IMR-90 (cell line): Measurements from ENCODE around the gene CPNE2. TPM values are rescaled to one million over a fixed set of nuclear protein-coding genes. Genes with fewer than 3 reads are reported as not detected.

Experiments used
- ATAC-seq: fragments of 200-7000 bp; cut with Tn5 transposase; 2 replicates; pipeline ENCODE4 v1.9.1; 2020; ENCODE audit warnings: low read depth, mild to moderate bottlenecking, moderate library complexity
- BruUV-seq: library from RNA; stranded (reverse); fragments of 400-500 nt; replicated peaks from 2 replicates; lab custom pipeline; 2021; lab: Mats Ljungman, UMichigan
- CTCF ChIA-PET: fragments of 300-600 bp; formaldehyde crosslinking; extraction: SDS; loops from one replicate; lab custom pipeline; 2021; ENCODE audit warnings: antibody characterized with exemption; lab: Yijun Ruan, JAX
- POLR2A ChIA-PET: fragments of 300-600 bp; sonication (Branson Sonifier 250); formaldehyde crosslinking; loops from one replicate; lab custom pipeline; 2022; ENCODE audit warnings: antibody characterized with exemption; ENCODE audit not compliant: unreplicated experiment; lab: Charles Lee
- DNase-seq: peaks from one replicate; pipeline ENCODE4 v3.0.0; 2013
- H2AFZ ChIP-seq: replicated peaks from 2 replicates; pipeline ENCODE3; 2013; ENCODE audit warnings: low read length, mild to moderate bottlenecking; ENCODE audit not compliant: poor library complexity
- H2AK5ac ChIP-seq: 2 replicates; pipeline ENCODE4 v1.6.1; 2013; ENCODE audit warnings: low read depth, low read length, inconsistent platforms
- H2AK9ac ChIP-seq: replicated peaks from 2 replicates; pipeline ENCODE3; 2013; ENCODE audit warnings: mild to moderate bottlenecking, low read depth, low read length, moderate library complexity; ENCODE audit not compliant: poor library complexity
- H2BK120ac ChIP-seq: 2 replicates; pipeline ENCODE4 v1.6.1; 2013; ENCODE audit warnings: low read depth, low read length, inconsistent platforms
- H2BK15ac ChIP-seq: 3 replicates; pipeline ENCODE4 v1.6.1; 2013; ENCODE audit warnings: low read depth, low read length, inconsistent platforms
- H2BK20ac ChIP-seq: 2 replicates; pipeline ENCODE4 v1.6.1; 2013; ENCODE audit warnings: low read depth, mild to moderate bottlenecking, inconsistent platforms, low read length, moderate library complexity
- H2BK5ac ChIP-seq: 2 replicates; pipeline ENCODE4 v1.6.1; 2013; ENCODE audit warnings: mild to moderate bottlenecking, low read depth, low read length, inconsistent platforms; ENCODE audit not compliant: poor library complexity, severe bottlenecking
- H3K14ac ChIP-seq: replicated peaks from 2 replicates; pipeline ENCODE4 v1.6.1; 2013; ENCODE audit warnings: low read depth, low read length, inconsistent platforms
- H3K18ac ChIP-seq: 2 replicates; pipeline ENCODE4 v1.6.1; 2013; ENCODE audit warnings: low read depth, low read length, control low read depth
- H3K23ac ChIP-seq: 2 replicates; pipeline ENCODE4 v1.6.1; 2013; ENCODE audit warnings: low read depth, low read length, inconsistent platforms
- H3K27ac ChIP-seq: 2 replicates; pipeline ENCODE4 v1.5.1; 2013; ENCODE audit warnings: mild to moderate bottlenecking, control low read depth, low read length; ENCODE audit not compliant: insufficient read depth
- H3K27me3 ChIP-seq: 2 replicates; pipeline ENCODE4 v1.6.1; 2013; ENCODE audit warnings: low read length; ENCODE audit not compliant: control insufficient read depth, insufficient read depth
- H3K36me3 ChIP-seq: 2 replicates; pipeline ENCODE4 v1.6.1; 2013; ENCODE audit warnings: low read length, mixed read lengths; ENCODE audit not compliant: control insufficient read depth, insufficient read depth
- H3K4ac ChIP-seq: 2 replicates; pipeline ENCODE4 v1.6.1; 2013; ENCODE audit warnings: low read depth, low read length, inconsistent platforms
- H3K4me1 ChIP-seq: 2 replicates; pipeline ENCODE4 v1.6.1; 2013; ENCODE audit warnings: low read length, mixed read lengths; ENCODE audit not compliant: control insufficient read depth, insufficient read depth
- H3K4me2 ChIP-seq: 2 replicates; pipeline ENCODE4 v1.6.1; 2013; ENCODE audit warnings: low read depth, mild to moderate bottlenecking, control low read depth, low read length, moderate library complexity
- H3K4me3 ChIP-seq: 2 replicates; pipeline ENCODE4 v1.5.1; 2013; ENCODE audit warnings: low read depth, mild to moderate bottlenecking, control low read depth, low read length, moderate library complexity; ENCODE audit not compliant: insufficient read depth
- H3K56ac ChIP-seq: 2 replicates; pipeline ENCODE4 v1.6.1; 2013; ENCODE audit warnings: low read length, inconsistent platforms; ENCODE audit not compliant: insufficient read depth; ENCODE audit errors: extremely low read depth
- H3K79me1 ChIP-seq, 2 experiments: 2 replicates each; pipeline ENCODE4 v1.6.1; 2013; ENCODE audit warnings: low read length in 2 of 2, inconsistent platforms in 1 of 2, low read depth in 1 of 2
- H3K9ac ChIP-seq: 2 replicates; pipeline ENCODE4 v1.6.1; 2013; ENCODE audit warnings: low read depth, low read length, control low read depth
- H3K9me1 ChIP-seq: 2 replicates; pipeline ENCODE4 v1.6.1; 2013; ENCODE audit warnings: low read length, inconsistent platforms; ENCODE audit not compliant: insufficient read depth
- H3K9me3 ChIP-seq: 2 replicates; pipeline ENCODE4 v1.6.1; 2013; ENCODE audit warnings: low read length; ENCODE audit not compliant: control insufficient read depth, insufficient read depth
- H4K20me1 ChIP-seq: 2 replicates; pipeline ENCODE4 v1.6.1; 2013; ENCODE audit warnings: low read length, inconsistent platforms; ENCODE audit not compliant: insufficient read depth
- H4K5ac ChIP-seq: 2 replicates; pipeline ENCODE4 v1.6.1; 2013; ENCODE audit warnings: mild to moderate bottlenecking, low read depth, low read length, control low read depth
- H4K8ac ChIP-seq, 2 experiments: 2 replicates each; pipeline ENCODE4 v1.6.1; 2013; ENCODE audit warnings: low read depth in 2 of 2, low read length in 2 of 2, control low read depth in 1 of 2, inconsistent platforms in 1 of 2
- H4K91ac ChIP-seq: 2 replicates; pipeline ENCODE4 v1.6.1; 2013; ENCODE audit warnings: low read depth, low read length, inconsistent platforms; ENCODE audit not compliant: insufficient read depth
- BHLHE40 ChIP-seq: fragments of 150-350 bp; IDR thresholded peaks from 2 replicates; pipeline ENCODE4 v1.6.1; 2016; ENCODE audit warnings: mild to moderate bottlenecking, low read depth, low read length
- CEBPB ChIP-seq: IDR thresholded peaks from 2 replicates; pipeline ENCODE4 v1.6.1; 2012; ENCODE audit warnings: low read depth, low read length, improper control_type of control experiment
- CHD1 ChIP-seq: IDR thresholded peaks from 2 replicates; pipeline ENCODE4 v1.6.1; 2012; ENCODE audit warnings: low read depth, low read length, improper control_type of control experiment
- CTCF ChIP-seq: conservative IDR thresholded peaks from 2 replicates; pipeline ENCODE4 v1.5.1; 2012; ENCODE audit warnings: mild to moderate bottlenecking, low read depth, low read length, improper control_type of control experiment
- ELK1 ChIP-seq: fragments of 150-350 bp; IDR thresholded peaks from 2 replicates; pipeline ENCODE4 v1.6.1; 2016; ENCODE audit warnings: low read depth, mild to moderate bottlenecking, low read length, moderate library complexity, borderline replicate concordance
- FOS ChIP-seq: fragments of 150-350 bp; IDR thresholded peaks from 2 replicates; pipeline ENCODE4 v1.6.1; 2016; ENCODE audit warnings: low read depth, low read length
- MAZ ChIP-seq: IDR thresholded peaks from 2 replicates; pipeline ENCODE4 v1.6.1; 2012; ENCODE audit warnings: low read depth, mild to moderate bottlenecking, low read length, improper control_type of control experiment, moderate library complexity, borderline replicate concordance
- MXI1 ChIP-seq: IDR thresholded peaks from 2 replicates; pipeline ENCODE4 v1.6.1; 2012; ENCODE audit warnings: low read depth, mild to moderate bottlenecking, low read length, moderate library complexity, borderline replicate concordance
- NFE2L2 ChIP-seq: fragments of 150-350 bp; IDR thresholded peaks from 2 replicates; pipeline ENCODE4 v1.6.1; 2016; ENCODE audit warnings: low read depth, mild to moderate bottlenecking, low read length
- POLR2A ChIP-seq: IDR thresholded peaks from 2 replicates; pipeline ENCODE4 v1.6.1; 2012; ENCODE audit warnings: mild to moderate bottlenecking, low read depth, low read length
- RAD21 ChIP-seq: IDR thresholded peaks from 2 replicates; pipeline ENCODE4 v1.6.1; 2012; ENCODE audit warnings: low read length, improper control_type of control experiment
- RCOR1 ChIP-seq: IDR thresholded peaks from 2 replicates; pipeline ENCODE4 v1.6.1; 2012; ENCODE audit warnings: mild to moderate bottlenecking, low read length, improper control_type of control experiment; ENCODE audit not compliant: insufficient replicate concordance
- RFX5 ChIP-seq: IDR thresholded peaks from 2 replicates; pipeline ENCODE4 v1.8.0; 2012; ENCODE audit warnings: low read depth, mild to moderate bottlenecking, low read length, moderate library complexity
- SMC3 ChIP-seq: fragments of 150-350 bp; IDR thresholded peaks from 2 replicates; pipeline ENCODE4 v1.6.1; 2016; ENCODE audit warnings: low read depth, mild to moderate bottlenecking, antibody characterized with exemption, low read length, moderate library complexity
- WGBS, 2 experiments: methylation state at CpG; one replicate each; pipeline versions ENCODE4 v1.1.5 to v1.1.7; 2013; ENCODE audit warnings: missing lambda C conversion rate in 2 of 2; ENCODE audit not compliant: insufficient read length in 1 of 2; ENCODE audit errors: extremely low coverage in 2 of 2; 5-methylcytosine and 5-hydroxymethylcytosine counted together
- dilution Hi-C: fragments of 300-500 bp; cut with HindIII; formaldehyde crosslinking; loops from one replicate; pipeline ENCODE4 v1.14.3; 2018; ENCODE audit warnings: low sequenced_read_pairs; ENCODE audit not compliant: unreplicated experiment
- in situ Hi-C: fragments of 300-500 bp; cut with MboI; formaldehyde crosslinking; loops from 3 replicates; pipeline ENCODE4 v1.14.3; 2019; ENCODE audit warnings: low sequenced_read_pairs, inconsistent platforms, mixed read lengths
- intact Hi-C: fragments of 100-400 bp; cut with micrococcal nuclease; formaldehyde crosslinking; loops from 2 replicates; pipeline ENCODE4 v1.10.0; 2022
- polyA plus RNA-seq, 3 experiments: library from polyadenylated mRNA; depleted of rRNA; stranded (reverse); fragments of >200 nt; gene quantifications; 2 replicates each; pipeline ENCODE4 v1.2.3, GENCODE V29; 2012; ENCODE audit warnings: low replicate concordance in 1 of 3
- total RNA-seq: library from RNA; depleted of rRNA; stranded (reverse); fragments of >200 nt; gene quantifications from 2 replicates; pipeline ENCODE4 v1.2.3, GENCODE V29; 2012

The CPNE2 gene
- total and polyA plus RNA-seq, 2 of the 4 experiments (the other 2 are of a cell fraction): 15.4 to 48.0 TPM

- no peaks in the 10 kb centered on the region for H3K27me3 ChIP-seq
- H4K5ac ChIP-seq: no peak overlapping the region
- no peak overlapping the region for H3K4me2 ChIP-seq
- no peaks in the 10 kb centered on the region for H3K79me1 ChIP-seq
- H3K27ac ChIP-seq: no peak overlapping the region
- no peak overlapping the region for H3K14ac ChIP-seq
- no peak overlapping the region for H3K4ac ChIP-seq
- TF ChIP-seq MXI1 (no peak), SMC3 (no peak), ELK1 (no peak), POLR2A (no peak), RAD21 (no peak), MAZ (no peak), RCOR1 (no peak), NFE2L2 (no peak), FOS (no peak), RFX5 (no peak), CTCF (no peak), BHLHE40 (no peak), CEBPB (no peak), CHD1 (no peak)
- H3K18ac ChIP-seq: no peak overlapping the region
- H3K4me1 ChIP-seq: no peaks in the 10 kb centered on the region
- H2BK20ac ChIP-seq: no peak overlapping the region
- H3K56ac ChIP-seq: no peak overlapping the region
- peaks cover 29% of the 10 kb centered on the region for H3K36me3 ChIP-seq
- H2AK9ac ChIP-seq: peak overlapping the region; percentile 13
- no peaks in the 10 kb centered on the region; the same call in 1 of the 2 replicates for H3K9me1 ChIP-seq
- H2AFZ ChIP-seq: no peak overlapping the region
- no peaks in the 10 kb centered on the region for H3K9me3 ChIP-seq
- no peak overlapping the region for H2BK15ac ChIP-seq
- H2AK5ac ChIP-seq: no peak overlapping the region
- WGBS, 2 experiments: 85% methylated on average over 4 of the region's 5 CpGs; no CpG with 5 or more reads in 1 of the 2 experiments
- no peak overlapping the region for H4K8ac ChIP-seq
- dilution Hi-C loops (no loop called here), intact Hi-C loops (no loop called here), in situ Hi-C loops (no loop called here)
- no peak overlapping the region for H3K4me3 ChIP-seq
- no peak overlapping the region for H4K91ac ChIP-seq
- H3K9ac ChIP-seq: no peak overlapping the region
- no peak for ATAC-seq
- ChIA-PET POLR2A (no interaction called here), CTCF (no interaction called here)
- no peak overlapping the region for H2BK120ac ChIP-seq
- no TSS peak for BruUV-seq
- DNase-seq: no peak
- no peaks in the 10 kb centered on the region for H4K20me1 ChIP-seq
- no peak overlapping the region for H3K23ac ChIP-seq
- H2BK5ac ChIP-seq: no peak overlapping the region
Measured at GRCh38 chr16:57054338-57054737, 38.0 kb upstream of the CPNE2 start.
